Measurements from ENCODE around the gene ZNF182.
A peak's percentile ranks its signal among the peaks of the same experiment; 100 is the strongest.
"Not testable (repeated sequence)": the region's sequence is repeated elsewhere in the genome, so short reads cannot be mapped to it uniquely, and the experiment has no call there.

The ZNF182 gene

DNA sequence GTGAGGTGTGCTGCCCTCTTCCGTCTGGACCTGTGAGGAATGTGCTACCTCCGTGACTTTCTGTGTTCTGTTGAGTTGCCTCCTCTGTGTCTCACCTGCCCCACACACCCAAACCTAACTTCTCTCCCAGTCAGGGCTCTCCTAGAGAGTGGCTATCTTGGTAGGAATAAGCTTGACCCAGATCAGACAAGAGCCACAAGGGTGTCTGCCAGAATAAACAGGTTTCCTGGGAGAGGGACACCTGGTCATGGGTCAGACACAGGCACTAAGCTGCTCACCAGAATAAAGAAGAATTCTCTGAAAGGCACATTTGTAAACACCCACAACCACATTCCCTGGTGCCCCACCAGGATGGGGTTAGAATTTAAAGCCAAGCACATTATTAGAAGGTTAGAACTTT lies 11.1 kb downstream of the ZNF182 start:
- DNase-seq, result no peak

DNA sequence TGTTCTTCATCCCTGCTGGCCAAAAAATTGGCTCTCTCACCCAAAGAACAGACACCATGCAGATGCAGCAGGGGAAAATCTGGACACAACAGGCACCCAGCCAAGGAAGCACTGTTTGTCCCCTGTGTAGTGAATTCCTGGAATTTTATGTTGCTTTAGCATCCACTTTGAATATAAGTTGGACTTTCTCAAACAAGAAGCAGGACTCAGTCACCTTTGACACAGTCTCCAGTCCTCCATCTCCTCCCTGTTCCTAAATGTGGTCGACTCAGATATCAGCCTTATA lies 11.8 kb downstream of the ZNF182 start:
- no peak for DNase-seq

DNA sequence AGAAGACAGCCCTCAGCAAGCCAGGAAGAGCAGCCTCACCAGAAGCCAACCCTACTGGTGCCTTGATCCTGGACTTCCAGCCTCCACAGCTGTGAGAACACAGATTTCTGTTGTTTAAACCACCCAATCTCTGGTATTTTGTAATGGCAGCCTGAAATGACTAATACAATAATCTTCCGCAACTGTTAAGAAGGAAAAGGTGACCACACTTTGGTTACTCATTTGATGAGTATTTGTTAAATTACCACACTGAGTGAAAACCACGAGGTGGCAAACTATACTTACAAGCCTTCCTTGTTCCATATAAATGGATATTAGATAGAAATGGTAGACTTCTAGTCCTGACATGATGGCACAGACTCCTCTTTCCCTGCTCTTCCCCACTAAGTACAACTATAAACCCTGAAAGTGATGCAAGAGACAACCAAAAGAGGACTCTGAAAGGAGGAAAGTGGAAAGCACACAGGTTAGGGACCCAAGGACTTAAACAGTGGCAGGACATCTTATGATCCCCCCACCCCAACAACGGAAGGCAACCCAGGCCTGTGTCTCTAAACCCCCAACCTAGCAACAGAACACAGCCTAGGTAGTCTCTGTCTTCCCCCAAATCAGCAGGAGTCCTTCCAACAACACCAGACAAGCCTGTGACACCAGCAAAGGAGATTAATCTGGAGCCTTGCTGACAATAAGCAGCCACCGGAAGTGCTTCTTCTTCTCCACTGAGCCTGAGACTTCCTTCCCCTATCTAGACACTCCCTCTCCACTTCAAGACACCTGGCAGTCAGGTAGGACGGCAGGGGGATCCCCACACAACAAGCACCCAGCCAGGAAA lies 12.3 kb downstream of the ZNF182 start:
- DNase-seq, result no peak

- DNase-seq, result no peak
Observed at GRCh38 chrX:47976254-47977151, 27.3 kb downstream of the ZNF182 start.

GRCh38 chrX:47973235-47973634 lies 30.6 kb downstream of the ZNF182 start:
- DNase-seq, result no peak

GRCh38 chrX:47965526-47965925 lies 38.3 kb downstream of the ZNF182 start:
- not testable (repeated sequence) for DNase-seq

DNA sequence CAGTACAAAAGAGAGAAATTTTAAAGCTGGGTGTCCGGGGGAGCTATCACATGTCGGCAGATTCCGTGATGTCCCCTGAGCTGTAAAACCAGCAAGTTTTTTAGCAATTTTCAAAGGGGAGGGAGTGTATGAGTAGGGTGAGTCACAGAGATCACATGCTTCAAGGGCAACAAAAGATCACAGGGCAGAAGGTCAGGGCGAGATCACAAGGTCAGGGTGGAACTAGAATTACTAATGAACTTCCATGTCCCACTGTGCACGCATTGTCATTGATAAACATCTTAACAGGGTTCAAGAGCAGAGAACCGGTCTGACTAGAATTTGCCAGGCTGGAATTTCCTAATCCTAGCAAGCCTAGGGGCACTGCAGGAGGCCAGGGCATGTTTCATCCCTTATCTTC lies 42.0 kb downstream of the ZNF182 start:
- not testable (repeated sequence) for DNase-seq

DNA sequence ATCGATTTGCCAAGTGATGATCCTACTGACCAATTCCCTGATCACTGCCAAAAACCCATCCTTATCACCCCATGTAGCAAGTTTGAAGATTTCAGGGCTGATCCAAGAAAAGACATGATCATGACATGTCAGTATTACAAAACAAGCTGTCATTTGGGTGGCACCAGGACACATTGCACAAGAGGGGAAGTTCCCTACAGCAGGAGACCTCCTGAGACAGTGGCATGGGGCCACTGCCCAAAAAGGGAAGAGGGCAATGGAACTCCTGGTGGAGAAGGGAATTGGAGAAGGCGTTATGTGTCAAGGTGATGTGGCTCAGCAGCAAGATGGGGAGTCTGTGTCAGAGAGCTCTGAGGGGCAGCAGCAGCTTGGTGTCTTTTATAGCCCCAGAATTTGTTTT lies 43.4 kb downstream of the ZNF182 start:
- no peak for DNase-seq

- no peak for DNase-seq
Observed at GRCh38 chrX:47958761-47959342, 44.9 kb downstream of the ZNF182 start.

DNA sequence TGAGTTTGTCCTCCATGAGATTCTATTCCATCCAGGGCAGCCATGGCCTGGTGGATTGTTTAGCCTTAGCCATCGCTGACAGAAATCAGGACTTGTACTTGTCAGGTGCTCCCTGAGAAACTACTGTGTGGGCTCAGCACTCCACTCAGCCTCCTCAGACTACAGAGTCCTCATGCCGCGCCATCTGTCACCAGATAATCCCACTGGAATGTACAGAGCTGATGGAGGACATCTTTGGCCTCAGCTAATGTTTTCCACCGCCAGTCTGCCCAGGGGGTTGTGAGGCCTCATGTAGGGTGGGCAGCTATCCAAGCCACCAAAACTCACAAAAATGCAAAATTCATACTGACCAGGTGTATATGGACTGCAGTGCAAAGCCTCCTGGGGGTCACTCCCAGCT lies 45.6 kb downstream of the ZNF182 start:
- DNase-seq, result not testable (repeated sequence)

DNA sequence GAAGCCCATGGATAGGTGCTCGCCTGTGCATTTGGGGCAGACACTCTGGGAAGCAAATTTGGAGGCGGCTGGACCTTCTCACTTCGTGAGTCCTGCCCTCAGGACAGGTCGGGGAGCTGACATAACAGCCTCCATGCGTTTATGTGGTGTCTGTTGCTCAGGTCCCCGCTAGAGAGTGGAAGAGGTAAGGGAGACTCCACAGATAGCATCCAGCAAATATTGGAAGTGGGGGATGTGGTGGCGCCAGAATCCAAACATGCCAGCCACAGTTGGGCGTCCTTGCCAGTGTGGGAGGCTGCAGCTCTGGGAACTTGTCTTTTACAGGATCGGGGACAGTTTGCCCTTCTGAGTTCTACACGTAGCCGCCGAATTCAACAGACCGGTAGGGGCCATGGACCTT lies 47.8 kb downstream of the ZNF182 start:
- no peak for DNase-seq

GRCh38 chrX:47955295-47955694 lies 48.5 kb downstream of the ZNF182 start:
- DNase-seq, result not testable (repeated sequence)

DNA sequence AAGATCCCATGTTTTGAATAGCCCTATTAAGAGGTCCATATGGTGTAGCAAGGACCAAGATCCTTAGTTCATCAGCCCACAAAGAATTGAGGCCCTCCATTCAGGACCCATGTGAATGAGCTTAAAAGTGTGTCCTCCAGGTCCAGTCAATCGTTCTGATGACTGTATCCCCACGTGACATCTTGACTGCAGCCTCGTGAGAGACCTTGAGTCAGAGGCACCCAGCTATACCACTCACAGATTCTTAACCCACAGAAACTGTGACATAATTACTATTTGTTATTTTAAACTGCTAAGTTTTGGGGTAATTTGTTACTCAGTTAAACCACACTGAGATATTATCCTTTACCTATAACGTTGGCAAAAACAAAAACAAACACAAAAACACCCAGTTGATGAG lies 62.4 kb downstream of the ZNF182 start:
- DNase-seq, result no peak

DNA sequence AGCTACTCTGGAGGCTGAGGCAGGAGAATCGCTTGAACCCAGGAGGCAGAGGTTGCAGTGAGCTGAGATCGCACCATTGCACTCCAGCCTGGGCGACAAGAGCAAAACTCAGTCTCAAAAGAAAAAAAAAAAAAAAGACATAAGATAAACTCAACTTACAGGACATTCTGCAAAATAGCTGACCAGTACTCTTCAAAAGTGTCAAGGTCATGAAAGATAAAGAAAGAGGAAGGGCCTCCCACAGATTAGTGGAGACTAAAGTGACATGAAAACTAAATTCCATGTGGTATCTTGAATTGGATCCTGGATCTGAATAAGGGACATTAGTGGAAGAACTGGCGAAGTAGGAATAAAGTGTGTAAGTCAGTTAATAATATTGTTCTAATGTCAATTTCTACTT lies 63.3 kb downstream of the ZNF182 start:
- no peak for DNase-seq

DNA sequence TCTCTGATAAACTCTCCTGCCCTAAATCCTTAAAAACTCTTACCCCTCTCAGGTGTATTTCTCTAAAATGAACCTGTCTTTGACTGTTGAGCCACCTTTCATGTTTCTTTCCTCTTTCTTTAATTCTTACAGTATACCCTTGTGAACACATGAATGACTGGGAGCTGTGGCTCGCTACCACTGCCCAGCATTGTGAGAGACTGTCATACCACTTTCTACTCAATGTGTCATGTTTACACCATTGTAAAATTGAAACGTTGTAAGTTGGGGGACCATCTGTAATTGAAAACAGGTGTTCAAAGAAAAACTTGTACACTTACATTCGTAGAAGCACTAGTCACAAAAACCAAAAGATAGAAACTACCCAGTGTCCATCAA lies 66.9 kb downstream of the ZNF182 start:
- DNase-seq, result no peak

GRCh38 chrX:47936224-47936939 lies 67.4 kb downstream of the ZNF182 start:
- peak; percentile 11 for DNase-seq

DNA sequence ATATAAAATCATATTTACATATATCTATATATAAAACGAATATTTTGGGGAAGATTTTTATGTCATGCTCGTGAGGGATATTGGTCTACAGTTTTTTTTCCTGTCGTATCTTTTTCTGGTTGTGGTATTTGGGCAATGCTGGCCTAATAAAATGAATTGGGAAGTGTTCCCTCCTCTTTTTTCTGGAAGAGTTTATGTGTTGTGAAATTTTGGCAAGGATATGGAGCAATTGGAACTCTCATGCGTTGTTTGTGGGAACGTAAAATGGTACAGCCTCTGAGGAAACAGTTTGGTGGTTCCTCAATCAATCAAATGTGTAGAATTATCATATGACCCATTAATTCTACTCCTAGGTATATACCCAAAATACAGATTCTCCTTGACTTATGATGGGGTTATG lies 69.8 kb downstream of the ZNF182 start:
- DNase-seq, result no peak

- not testable (repeated sequence) for DNase-seq
Observed at GRCh38 chrX:47931970-47932369, 71.8 kb downstream of the ZNF182 start.

DNA sequence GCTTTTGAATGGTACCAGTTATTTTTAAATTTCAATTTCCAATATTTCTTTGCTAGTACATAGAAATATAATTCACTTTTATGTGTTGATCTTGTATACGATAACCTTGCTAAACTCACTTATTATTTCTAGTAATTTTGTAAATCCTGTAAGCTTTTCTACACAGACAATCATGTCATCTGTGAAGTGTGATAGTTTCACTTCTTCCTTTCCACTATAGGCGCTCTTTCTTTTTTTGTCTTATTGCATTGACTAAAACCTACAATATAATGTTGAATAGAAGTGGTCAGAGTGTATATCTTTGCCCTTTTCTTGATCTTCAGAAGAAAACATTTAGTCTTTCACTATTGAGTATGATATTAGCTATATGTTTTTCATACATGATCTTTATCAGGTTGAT lies 76.6 kb downstream of the ZNF182 start:
- no peak for DNase-seq

Measured in activated T-cell treated with anti-CD3 and anti-CD28 coated beads for 4 hours (primary cell).